ENCODE results near the gene MAP2K4.

GRCh38 chr17:12127667-12128066 lies 107.0 kb downstream of the MAP2K4 start:
- no peak for TF ChIP-seq REST (IDR thresholded peaks at IDR 0.05; ENCODE audit: insufficient read depth in 1 of 2, low read depth in 2 of 2, low read length in 2 of 2)
- no peak for TF ChIP-seq POLR2AphosphoS5 (IDR thresholded peaks at IDR 0.05; ENCODE audit: low read depth, low read length)
- no peak for TF ChIP-seq SIN3A (IDR thresholded peaks at IDR 0.05; ENCODE audit: borderline replicate concordance, insufficient read depth, low read length)
- no peak for TF ChIP-seq TAF1 (IDR thresholded peaks at IDR 0.05; ENCODE audit: borderline replicate concordance, insufficient read depth, low read length)
- TF ChIP-seq FOXP2 (optimal IDR thresholded peaks at IDR 0.05; ENCODE audit: borderline replicate concordance, extremely low read depth, extremely low read length, insufficient read depth) = no peak
